GM23338 (cell line): Measurements from ENCODE around the gene TRAF3IP3.

Experiments
- CREB1 ChIP-seq: fragments of 250-450 bp; sonication (Bioruptor Pico); IDR thresholded peaks from 2 replicates; pipeline ENCODE4 v1.5.0; 2020; ENCODE audit warnings: low read depth, mild to moderate bottlenecking, moderate library complexity
- CTCF ChIP-seq, 2 experiments: fragments of 200-600 bp in 1 of 2; sonication (generic) in 1 of 2; conservative IDR thresholded peaks; 2 replicates each; pipeline versions ENCODE4 v1.5.1 to v1.6.1; 2016 to 2017; ENCODE audit warnings: antibody characterized with exemption in 2 of 2, low read depth in 2 of 2, mild to moderate bottlenecking in 2 of 2, moderate library complexity in 1 of 2
- EZH2 ChIP-seq: fragments of 200-600 bp; sonication (generic); IDR thresholded peaks from one replicate; pipeline ENCODE4 v1.8.0; 2017; ENCODE audit warnings: antibody characterized with exemption, mild to moderate bottlenecking, low read depth; ENCODE audit not compliant: unreplicated experiment
- EZH2phosphoT487 ChIP-seq: fragments of 200-600 bp; sonication (generic); IDR thresholded peaks from one replicate; pipeline ENCODE4 v1.8.1; 2018; ENCODE audit warnings: antibody characterized with exemption; ENCODE audit not compliant: unreplicated experiment
- JUNB ChIP-seq: IDR thresholded peaks from one replicate; pipeline ENCODE4 v1.6.1; 2016; ENCODE audit warnings: antibody characterized with exemption; ENCODE audit not compliant: unreplicated experiment
- NANOG ChIP-seq: IDR thresholded peaks from 2 replicates; pipeline ENCODE4 v1.6.1; 2016; ENCODE audit warnings: antibody characterized with exemption, borderline replicate concordance
- POLR2AphosphoS5 ChIP-seq: IDR thresholded peaks from 2 replicates; pipeline ENCODE4 v1.6.1; 2016; ENCODE audit warnings: antibody characterized with exemption, low read depth
- ZNF114 ChIP-seq: fragments of 250-450 bp; sonication (Bioruptor Pico); IDR thresholded peaks from 2 replicates; pipeline ENCODE4 v1.5.0; 2020; ENCODE audit warnings: mild to moderate bottlenecking, moderate library complexity
- ZNF331 ChIP-seq: fragments of 250-450 bp; sonication (Bioruptor Pico); IDR thresholded peaks from 2 replicates; pipeline ENCODE4 v1.5.0; 2020; ENCODE audit warnings: low read depth, mild to moderate bottlenecking, moderate library complexity
- ZNF462 ChIP-seq: fragments of 250-450 bp; sonication (Bioruptor Pico); IDR thresholded peaks from 2 replicates; pipeline ENCODE4 v1.5.0; 2020; ENCODE audit warnings: mild to moderate bottlenecking, moderate library complexity
- TF ChIP-seq, protein P1 (sequence below): IDR thresholded peaks from one replicate; pipeline ENCODE4 v1.6.1; 2018; ENCODE audit warnings: antibody characterized with exemption; ENCODE audit not compliant: unreplicated experiment
- TF ChIP-seq, protein P2 (sequence below): IDR thresholded peaks from 2 replicates; pipeline ENCODE4 v1.6.1; 2016; ENCODE audit warnings: antibody characterized with exemption

GRCh38 chr1:209789245-209789644, 33.4 kb downstream of the TRAF3IP3 start:
- TF ChIP-seq CTCF (conservative IDR thresholded peaks at IDR 0.05; ENCODE audit: low read depth in 2 of 2), result no peak
- TF ChIP-seq CREB1 (CRISPR knock-in tag), result no peak
- no peak for TF ChIP-seq EZH2
- TF ChIP-seq, protein P1, sequence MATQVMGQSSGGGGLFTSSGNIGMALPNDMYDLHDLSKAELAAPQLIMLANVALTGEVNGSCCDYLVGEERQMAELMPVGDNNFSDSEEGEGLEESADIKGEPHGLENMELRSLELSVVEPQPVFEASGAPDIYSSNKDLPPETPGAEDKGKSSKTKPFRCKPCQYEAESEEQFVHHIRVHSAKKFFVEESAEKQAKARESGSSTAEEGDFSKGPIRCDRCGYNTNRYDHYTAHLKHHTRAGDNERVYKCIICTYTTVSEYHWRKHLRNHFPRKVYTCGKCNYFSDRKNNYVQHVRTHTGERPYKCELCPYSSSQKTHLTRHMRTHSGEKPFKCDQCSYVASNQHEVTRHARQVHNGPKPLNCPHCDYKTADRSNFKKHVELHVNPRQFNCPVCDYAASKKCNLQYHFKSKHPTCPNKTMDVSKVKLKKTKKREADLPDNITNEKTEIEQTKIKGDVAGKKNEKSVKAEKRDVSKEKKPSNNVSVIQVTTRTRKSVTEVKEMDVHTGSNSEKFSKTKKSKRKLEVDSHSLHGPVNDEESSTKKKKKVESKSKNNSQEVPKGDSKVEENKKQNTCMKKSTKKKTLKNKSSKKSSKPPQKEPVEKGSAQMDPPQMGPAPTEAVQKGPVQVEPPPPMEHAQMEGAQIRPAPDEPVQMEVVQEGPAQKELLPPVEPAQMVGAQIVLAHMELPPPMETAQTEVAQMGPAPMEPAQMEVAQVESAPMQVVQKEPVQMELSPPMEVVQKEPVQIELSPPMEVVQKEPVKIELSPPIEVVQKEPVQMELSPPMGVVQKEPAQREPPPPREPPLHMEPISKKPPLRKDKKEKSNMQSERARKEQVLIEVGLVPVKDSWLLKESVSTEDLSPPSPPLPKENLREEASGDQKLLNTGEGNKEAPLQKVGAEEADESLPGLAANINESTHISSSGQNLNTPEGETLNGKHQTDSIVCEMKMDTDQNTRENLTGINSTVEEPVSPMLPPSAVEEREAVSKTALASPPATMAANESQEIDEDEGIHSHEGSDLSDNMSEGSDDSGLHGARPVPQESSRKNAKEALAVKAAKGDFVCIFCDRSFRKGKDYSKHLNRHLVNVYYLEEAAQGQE, result no peak
- TF ChIP-seq EZH2phosphoT487, result no peak
- no peak for TF ChIP-seq POLR2AphosphoS5
- TF ChIP-seq JUNB, result no peak
- TF ChIP-seq, protein P2, sequence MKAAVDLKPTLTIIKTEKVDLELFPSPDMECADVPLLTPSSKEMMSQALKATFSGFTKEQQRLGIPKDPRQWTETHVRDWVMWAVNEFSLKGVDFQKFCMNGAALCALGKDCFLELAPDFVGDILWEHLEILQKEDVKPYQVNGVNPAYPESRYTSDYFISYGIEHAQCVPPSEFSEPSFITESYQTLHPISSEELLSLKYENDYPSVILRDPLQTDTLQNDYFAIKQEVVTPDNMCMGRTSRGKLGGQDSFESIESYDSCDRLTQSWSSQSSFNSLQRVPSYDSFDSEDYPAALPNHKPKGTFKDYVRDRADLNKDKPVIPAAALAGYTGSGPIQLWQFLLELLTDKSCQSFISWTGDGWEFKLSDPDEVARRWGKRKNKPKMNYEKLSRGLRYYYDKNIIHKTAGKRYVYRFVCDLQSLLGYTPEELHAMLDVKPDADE, result no peak
- TF ChIP-seq ZNF114 (CRISPR knock-in tag), result no peak
- TF ChIP-seq NANOG, result no peak
- TF ChIP-seq ZNF462 (CRISPR knock-in tag), result no peak
- TF ChIP-seq ZNF331 (CRISPR knock-in tag), result no peak
